Astrocyte (in vitro differentiated cells and primary cell): ENCODE data around the gene AACS. TPM values are rescaled to one million over a fixed set of nuclear protein-coding genes. Genes with fewer than 3 reads are reported as not detected.

Experiments used
- DNase-seq: peaks from one replicate; pipeline ENCODE4 v3.0.0-alpha.2; 2010; ENCODE audit warnings: low read depth
- FAIRE-seq: peaks from 2 replicates; lab custom pipeline; 2011; peaks lifted over from hg19 to GRCh38; lab: Jason Lieb, UNC
- H2AFZ ChIP-seq: 2 replicates; pipeline ENCODE4 v1.6.0; 2012; ENCODE audit warnings: low read depth, low read length, inconsistent platforms
- H3K27ac ChIP-seq: 2 replicates; pipeline ENCODE4 v1.5.1; 2011; ENCODE audit warnings: low read depth, low read length, inconsistent platforms
- H3K27me3 ChIP-seq: 2 replicates; pipeline ENCODE4 v1.6.0; 2011; ENCODE audit warnings: low read length, inconsistent platforms; ENCODE audit not compliant: insufficient read depth
- H3K36me3 ChIP-seq: 2 replicates; pipeline ENCODE4 v1.5.1; 2011; ENCODE audit warnings: low read length, inconsistent platforms; ENCODE audit not compliant: insufficient read depth
- H3K4me1 ChIP-seq: 2 replicates; pipeline ENCODE4 v1.5.1; 2011; ENCODE audit warnings: low read length, inconsistent platforms; ENCODE audit not compliant: insufficient read depth
- H3K4me2 ChIP-seq: 2 replicates; pipeline ENCODE4 v1.6.0; 2012; ENCODE audit warnings: low read length, inconsistent platforms
- H3K4me3 ChIP-seq: 2 replicates; pipeline ENCODE4 v1.5.1; 2011; ENCODE audit warnings: low read depth, mild to moderate bottlenecking, low read length, inconsistent platforms; ENCODE audit not compliant: insufficient read depth
- H3K79me2 ChIP-seq: 2 replicates; pipeline ENCODE4 v1.6.0; 2012; ENCODE audit warnings: mild to moderate bottlenecking, low read length, inconsistent platforms; ENCODE audit not compliant: insufficient read depth
- H3K9ac ChIP-seq: 2 replicates; pipeline ENCODE4 v1.6.0; 2012; ENCODE audit warnings: mild to moderate bottlenecking, low read length, inconsistent platforms
- H3K9me3 ChIP-seq: 2 replicates; pipeline ENCODE4 v1.5.1; 2012; ENCODE audit warnings: low read depth, mild to moderate bottlenecking, low read length, inconsistent platforms; ENCODE audit not compliant: insufficient read depth
- H4K20me1 ChIP-seq: 2 replicates; pipeline ENCODE4 v1.6.0; 2012; ENCODE audit warnings: low read length, inconsistent platforms; ENCODE audit not compliant: insufficient read depth
- H3K27ac Mint-ChIP-seq: one replicate; pipeline ENCODE4 v1.8.0; 2021; ENCODE audit warnings: mild to moderate bottlenecking, mixed read lengths; ENCODE audit not compliant: unreplicated experiment
- H3K27me3 Mint-ChIP-seq: one replicate; pipeline ENCODE4 v1.8.0; 2021; ENCODE audit warnings: low read depth, mixed read lengths; ENCODE audit not compliant: unreplicated experiment
- H3K36me3 Mint-ChIP-seq: one replicate; pipeline ENCODE4 v1.8.0; 2021; ENCODE audit warnings: low read depth, mixed read lengths; ENCODE audit not compliant: unreplicated experiment
- H3K4me1 Mint-ChIP-seq: one replicate; pipeline ENCODE4 v1.8.0; 2021; ENCODE audit warnings: low read depth, mixed read lengths; ENCODE audit not compliant: unreplicated experiment
- H3K4me3 Mint-ChIP-seq: one replicate; pipeline ENCODE4 v1.8.0; 2021; ENCODE audit warnings: mild to moderate bottlenecking, moderate library complexity, mixed read lengths; ENCODE audit not compliant: unreplicated experiment
- H3K9me3 Mint-ChIP-seq: one replicate; pipeline ENCODE4 v1.8.0; 2021; ENCODE audit warnings: mild to moderate bottlenecking, mixed read lengths; ENCODE audit not compliant: unreplicated experiment
- CTCF ChIP-seq: IDR thresholded peaks from 2 replicates; pipeline ENCODE4 v1.5.1; 2011; ENCODE audit warnings: low read depth, mild to moderate bottlenecking, inconsistent platforms, low read length, moderate library complexity; ENCODE audit not compliant: insufficient read depth
- EZH2 ChIP-seq: IDR thresholded peaks from 2 replicates; pipeline ENCODE4 v1.6.1; 2012; ENCODE audit warnings: mild to moderate bottlenecking, low read length, inconsistent platforms; ENCODE audit not compliant: insufficient read depth
- total RNA-seq: library from RNA; stranded (reverse); gene quantifications from 2 replicates; pipeline ENCODE4 v1.2.1, GENCODE V29; 2021

The AACS gene
- total RNA-seq, 1 donor from 2014 or later = 22.5 TPM

DNA sequence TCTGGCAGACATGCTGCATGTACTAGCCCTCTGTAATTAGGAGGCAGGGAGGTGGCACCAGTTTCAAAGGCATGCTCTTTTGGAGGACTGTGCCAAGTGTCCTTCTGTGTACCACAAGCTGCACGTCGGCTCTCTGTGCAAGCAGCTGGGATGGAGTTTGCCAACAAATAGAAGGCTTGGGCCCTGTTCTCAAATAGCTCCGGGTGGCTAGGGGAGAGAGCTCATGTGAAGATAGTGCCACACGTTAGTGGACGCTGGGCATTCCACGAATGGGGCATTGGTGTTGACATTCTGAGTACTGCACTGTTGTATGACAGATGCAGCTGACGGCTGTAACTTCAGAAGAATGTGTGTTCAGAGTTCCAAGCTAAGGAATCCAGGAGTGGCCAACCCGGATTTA lies 4.4 kb downstream of the AACS start:
- H3K36me3 Mint-ChIP-seq = peaks cover 9% of the 10 kb centered on the region
- H3K4me3 Mint-ChIP-seq = no peak overlapping the region
- no peak for DNase-seq
- H3K27me3 Mint-ChIP-seq = no peaks in the 10 kb centered on the region
- Histone ChIP-seq H3K9me3 (no peaks in the 10 kb centered on the region), H3K4me3 (no peak overlapping the region), H3K27ac (no peak overlapping the region), H3K27me3 (no peaks in the 10 kb centered on the region), H4K20me1 (peaks cover 77% of the 10 kb centered on the region), H3K79me2 (peaks cover 31% of the 10 kb centered on the region), H2AFZ (no peak overlapping the region), H3K9ac (no peak overlapping the region), H3K4me1 (peaks cover 13% of the 10 kb centered on the region), H3K36me3 (peaks cover 5% of the 10 kb centered on the region), H3K4me2 (no peak overlapping the region)
- no peak for FAIRE-seq
- no peak overlapping the region for H3K27ac Mint-ChIP-seq
- no peak for TF ChIP-seq EZH2
- no peak for TF ChIP-seq CTCF
- no peaks in the 10 kb centered on the region for H3K9me3 Mint-ChIP-seq
- peaks cover 5% of the 10 kb centered on the region for H3K4me1 Mint-ChIP-seq

DNA sequence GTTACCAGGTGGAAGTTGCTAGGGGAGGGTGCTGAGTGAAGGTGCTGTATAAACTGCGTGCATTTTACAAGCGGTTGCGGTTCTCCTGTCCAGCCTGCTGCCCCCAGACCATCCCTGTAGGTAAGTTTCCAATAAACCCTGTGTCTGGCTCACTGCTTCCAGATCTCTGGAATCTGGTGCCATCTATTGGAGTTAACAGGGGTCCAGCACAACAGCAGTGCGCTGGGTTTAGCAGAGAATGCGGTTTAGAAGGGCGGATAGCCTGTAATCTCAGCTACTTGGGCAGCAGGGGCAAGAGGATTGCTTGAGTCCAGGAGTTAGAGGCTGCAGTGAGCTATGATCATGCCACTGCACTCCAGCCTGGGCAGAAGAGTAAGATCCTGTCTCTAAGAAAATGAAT lies 4.9 kb downstream of the AACS start:
- Mint-ChIP-seq H3K27me3 (no peaks in the 10 kb centered on the region), H3K4me3 (no peak overlapping the region), H3K27ac (no peak overlapping the region), H3K36me3 (peaks cover 9% of the 10 kb centered on the region), H3K4me1 (peaks cover 5% of the 10 kb centered on the region), H3K9me3 (no peaks in the 10 kb centered on the region)
- Histone ChIP-seq H3K9me3 (no peaks in the 10 kb centered on the region), H3K36me3 (peaks cover 5% of the 10 kb centered on the region), H3K4me3 (no peak overlapping the region), H3K79me2 (peaks cover 31% of the 10 kb centered on the region), H3K4me1 (peaks cover 13% of the 10 kb centered on the region), H2AFZ (no peak overlapping the region), H3K4me2 (no peak overlapping the region), H3K27me3 (no peaks in the 10 kb centered on the region), H3K27ac (no peak overlapping the region), H3K9ac (no peak overlapping the region), H4K20me1 (peaks cover 77% of the 10 kb centered on the region)
- FAIRE-seq (no peak), DNase-seq (no peak)
- TF ChIP-seq CTCF (no peak), EZH2 (no peak)

DNA sequence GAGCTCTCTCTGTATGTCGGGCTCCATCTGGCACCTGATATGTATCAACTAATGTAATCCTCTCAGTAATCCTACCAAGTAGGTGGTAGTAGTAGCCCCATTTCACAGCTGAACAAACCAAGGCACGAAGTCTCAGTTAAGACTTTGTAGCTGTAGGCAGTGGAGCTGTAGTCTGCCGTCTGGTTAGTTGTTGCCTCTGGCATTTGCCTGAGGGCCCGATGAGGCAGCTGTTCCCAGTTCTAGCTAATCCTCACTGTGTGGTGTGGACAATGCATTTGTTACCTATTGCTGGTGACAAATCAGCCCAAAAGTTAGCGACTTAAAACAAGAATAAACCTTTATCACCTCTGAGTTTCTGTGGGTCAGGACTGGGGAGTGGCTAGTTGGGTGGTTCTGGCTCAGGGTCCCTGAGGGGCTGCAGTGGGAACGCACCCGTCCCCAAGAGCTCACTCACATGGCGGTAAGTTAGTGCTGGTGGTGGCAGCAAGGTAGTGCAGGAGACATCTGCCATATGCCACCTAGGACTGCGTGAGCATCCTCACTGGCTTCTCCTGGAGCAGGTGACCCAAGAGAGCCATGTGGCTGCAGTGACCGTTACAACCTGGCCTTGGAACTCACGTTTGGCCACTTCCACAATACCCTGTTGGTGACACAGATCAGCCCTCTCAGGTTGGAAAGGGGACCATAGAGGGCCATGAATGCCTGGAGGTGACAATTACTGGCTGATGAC lies 5.6 kb downstream of the AACS start:
- Histone ChIP-seq H3K4me3 (no peak overlapping the region), H4K20me1 (peaks cover 76% of the 10 kb centered on the region), H3K4me2 (no peak overlapping the region), H3K27me3 (no peaks in the 10 kb centered on the region), H3K79me2 (peaks cover 28% of the 10 kb centered on the region), H2AFZ (no peak overlapping the region), H3K4me1 (peaks cover 12% of the 10 kb centered on the region), H3K27ac (no peak overlapping the region), H3K9ac (no peak overlapping the region), H3K36me3 (peaks cover 5% of the 10 kb centered on the region), H3K9me3 (no peaks in the 10 kb centered on the region)
- peaks cover 11% of the 10 kb centered on the region for H3K36me3 Mint-ChIP-seq
- FAIRE-seq (no peak), DNase-seq (no peak)
- H3K4me1 Mint-ChIP-seq = peaks cover 5% of the 10 kb centered on the region
- no peak overlapping the region for H3K4me3 Mint-ChIP-seq
- no peaks in the 10 kb centered on the region for H3K9me3 Mint-ChIP-seq
- no peak for TF ChIP-seq EZH2
- no peak for TF ChIP-seq CTCF
- no peak overlapping the region for H3K27ac Mint-ChIP-seq
- H3K27me3 Mint-ChIP-seq = no peaks in the 10 kb centered on the region
